ENCODE results near the gene KDM1B.

- TF ChIP-seq PATZ1 (CRISPR knock-in tag; IDR thresholded peaks at IDR 0.05; ENCODE audit: borderline replicate concordance): no peak
- TF ChIP-seq CSDC2 (CRISPR knock-in tag; IDR thresholded peaks at IDR 0.05): no peak
- TF ChIP-seq ZNF565 (CRISPR knock-in tag; conservative IDR thresholded peaks at IDR 0.05; ENCODE audit: low read depth): no peak
- no peak for TF ChIP-seq ZNF70 (CRISPR knock-in tag; IDR thresholded peaks at IDR 0.05)
- TF ChIP-seq, protein P1, sequence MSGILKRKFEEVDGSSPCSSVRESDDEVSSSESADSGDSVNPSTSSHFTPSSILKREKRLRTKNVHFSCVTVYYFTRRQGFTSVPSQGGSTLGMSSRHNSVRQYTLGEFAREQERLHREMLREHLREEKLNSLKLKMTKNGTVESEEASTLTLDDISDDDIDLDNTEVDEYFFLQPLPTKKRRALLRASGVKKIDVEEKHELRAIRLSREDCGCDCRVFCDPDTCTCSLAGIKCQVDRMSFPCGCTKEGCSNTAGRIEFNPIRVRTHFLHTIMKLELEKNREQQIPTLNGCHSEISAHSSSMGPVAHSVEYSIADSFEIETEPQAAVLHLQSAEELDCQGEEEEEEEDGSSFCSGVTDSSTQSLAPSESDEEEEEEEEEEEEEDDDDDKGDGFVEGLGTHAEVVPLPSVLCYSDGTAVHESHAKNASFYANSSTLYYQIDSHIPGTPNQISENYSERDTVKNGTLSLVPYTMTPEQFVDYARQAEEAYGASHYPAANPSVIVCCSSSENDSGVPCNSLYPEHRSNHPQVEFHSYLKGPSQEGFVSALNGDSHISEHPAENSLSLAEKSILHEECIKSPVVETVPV (CRISPR knock-in tag; IDR thresholded peaks at IDR 0.05): no peak
- TF ChIP-seq GLIS3 (CRISPR knock-in tag; IDR thresholded peaks at IDR 0.05): no peak
- TF ChIP-seq, protein P2, sequence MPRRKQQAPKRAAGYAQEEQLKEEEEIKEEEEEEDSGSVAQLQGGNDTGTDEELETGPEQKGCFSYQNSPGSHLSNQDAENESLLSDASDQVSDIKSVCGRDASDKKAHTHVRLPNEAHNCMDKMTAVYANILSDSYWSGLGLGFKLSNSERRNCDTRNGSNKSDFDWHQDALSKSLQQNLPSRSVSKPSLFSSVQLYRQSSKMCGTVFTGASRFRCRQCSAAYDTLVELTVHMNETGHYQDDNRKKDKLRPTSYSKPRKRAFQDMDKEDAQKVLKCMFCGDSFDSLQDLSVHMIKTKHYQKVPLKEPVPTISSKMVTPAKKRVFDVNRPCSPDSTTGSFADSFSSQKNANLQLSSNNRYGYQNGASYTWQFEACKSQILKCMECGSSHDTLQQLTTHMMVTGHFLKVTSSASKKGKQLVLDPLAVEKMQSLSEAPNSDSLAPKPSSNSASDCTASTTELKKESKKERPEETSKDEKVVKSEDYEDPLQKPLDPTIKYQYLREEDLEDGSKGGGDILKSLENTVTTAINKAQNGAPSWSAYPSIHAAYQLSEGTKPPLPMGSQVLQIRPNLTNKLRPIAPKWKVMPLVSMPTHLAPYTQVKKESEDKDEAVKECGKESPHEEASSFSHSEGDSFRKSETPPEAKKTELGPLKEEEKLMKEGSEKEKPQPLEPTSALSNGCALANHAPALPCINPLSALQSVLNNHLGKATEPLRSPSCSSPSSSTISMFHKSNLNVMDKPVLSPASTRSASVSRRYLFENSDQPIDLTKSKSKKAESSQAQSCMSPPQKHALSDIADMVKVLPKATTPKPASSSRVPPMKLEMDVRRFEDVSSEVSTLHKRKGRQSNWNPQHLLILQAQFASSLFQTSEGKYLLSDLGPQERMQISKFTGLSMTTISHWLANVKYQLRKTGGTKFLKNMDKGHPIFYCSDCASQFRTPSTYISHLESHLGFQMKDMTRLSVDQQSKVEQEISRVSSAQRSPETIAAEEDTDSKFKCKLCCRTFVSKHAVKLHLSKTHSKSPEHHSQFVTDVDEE (CRISPR knock-in tag; IDR thresholded peaks at IDR 0.05): no peak
- TF ChIP-seq ZNF8 (CRISPR knock-in tag; IDR thresholded peaks at IDR 0.05): no peak
- TF ChIP-seq ISL1 (CRISPR knock-in tag; IDR thresholded peaks at IDR 0.05): no peak
- TF ChIP-seq POU6F1 (CRISPR knock-in tag; IDR thresholded peaks at IDR 0.05; ENCODE audit: borderline replicate concordance, low read depth): no peak
- TF ChIP-seq RARB (CRISPR knock-in tag; IDR thresholded peaks at IDR 0.05): no peak
Observed at GRCh38 chr6:18118330-18118729, 36.9 kb upstream of the KDM1B start.
